HG02884 (cell line): ENCODE measurements around the gene TAGAP.

Experiments used
- ATAC-seq: cut with Tn5 transposase; IDR thresholded peaks from one replicate; pipeline ENCODE4 v1.9.1; 2021; ENCODE audit warnings: mild to moderate bottlenecking, moderate library complexity; ENCODE audit not compliant: unreplicated experiment

TAGAP gene

GRCh38 chr6:159074120-159074684, 29.4 kb upstream of the TAGAP start:
- no peak for ATAC-seq

DNA sequence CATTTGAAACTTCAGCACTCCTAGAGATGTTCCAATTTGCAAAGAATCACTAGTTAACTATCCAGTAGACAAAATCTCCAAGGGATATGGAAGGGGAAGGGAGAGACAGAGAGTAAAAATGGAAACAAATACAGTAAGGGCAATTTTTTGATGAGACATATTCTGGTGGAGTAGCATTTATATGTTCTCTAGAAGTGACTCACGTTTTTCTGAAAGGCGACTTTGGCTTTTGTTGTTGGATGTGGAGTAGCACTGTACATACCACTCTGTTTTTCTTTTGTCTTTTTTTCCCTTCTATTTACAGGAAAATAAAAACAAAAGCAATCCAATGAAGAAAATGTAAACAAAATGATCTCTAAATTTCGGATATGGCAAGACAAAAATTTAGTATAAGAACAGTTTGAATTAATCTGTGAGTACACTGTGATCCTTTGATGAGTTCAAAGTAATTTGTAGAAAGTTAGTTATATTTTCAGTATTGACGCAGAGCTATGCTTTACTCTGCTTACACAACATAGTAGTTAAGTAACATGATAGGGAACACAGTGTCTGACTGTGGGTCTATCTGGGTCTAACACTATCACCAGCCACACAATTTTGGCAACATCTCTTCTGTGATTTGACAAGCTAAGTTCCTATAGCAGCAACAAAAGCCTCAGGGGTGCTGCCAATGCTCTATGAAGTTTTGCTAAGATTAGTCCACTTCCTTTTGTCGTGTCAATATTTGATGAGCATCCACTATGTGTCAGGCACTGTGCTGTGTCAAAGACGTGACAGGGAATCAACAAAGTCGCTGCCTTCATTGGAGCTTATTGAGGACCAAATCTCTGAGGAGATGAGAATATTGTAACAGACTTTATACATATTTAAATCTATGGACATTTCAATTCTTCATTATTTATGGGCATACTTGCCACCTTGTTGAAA, 27.3 kb upstream of the TAGAP start:
- ATAC-seq, result no peak

- no peak for ATAC-seq
Measured at GRCh38 chr6:159068904-159069578, 24.2 kb upstream of the TAGAP start.

DNA sequence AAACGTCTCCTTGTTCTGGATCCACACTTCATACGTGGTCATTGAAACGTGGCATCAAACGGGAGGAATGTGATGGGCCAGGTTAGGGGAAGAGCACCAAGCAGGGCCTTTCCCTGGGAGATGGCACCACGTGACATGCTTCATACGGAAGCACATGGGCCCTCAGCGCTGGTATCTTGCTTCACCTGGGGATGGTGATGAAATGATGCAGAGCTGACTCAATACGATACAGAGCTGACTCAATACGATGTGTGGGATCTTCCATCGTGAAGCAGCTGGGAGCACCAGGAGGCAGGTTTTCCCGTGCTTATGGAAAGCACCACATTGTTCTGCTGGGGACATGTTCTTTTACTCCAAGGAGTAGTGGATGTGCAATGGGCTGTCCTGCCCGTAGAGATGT, 22.5 kb upstream of the TAGAP start:
- no peak for ATAC-seq

- ATAC-seq, result no peak
Measured at GRCh38 chr6:159066483-159066882, 21.7 kb upstream of the TAGAP start.

DNA sequence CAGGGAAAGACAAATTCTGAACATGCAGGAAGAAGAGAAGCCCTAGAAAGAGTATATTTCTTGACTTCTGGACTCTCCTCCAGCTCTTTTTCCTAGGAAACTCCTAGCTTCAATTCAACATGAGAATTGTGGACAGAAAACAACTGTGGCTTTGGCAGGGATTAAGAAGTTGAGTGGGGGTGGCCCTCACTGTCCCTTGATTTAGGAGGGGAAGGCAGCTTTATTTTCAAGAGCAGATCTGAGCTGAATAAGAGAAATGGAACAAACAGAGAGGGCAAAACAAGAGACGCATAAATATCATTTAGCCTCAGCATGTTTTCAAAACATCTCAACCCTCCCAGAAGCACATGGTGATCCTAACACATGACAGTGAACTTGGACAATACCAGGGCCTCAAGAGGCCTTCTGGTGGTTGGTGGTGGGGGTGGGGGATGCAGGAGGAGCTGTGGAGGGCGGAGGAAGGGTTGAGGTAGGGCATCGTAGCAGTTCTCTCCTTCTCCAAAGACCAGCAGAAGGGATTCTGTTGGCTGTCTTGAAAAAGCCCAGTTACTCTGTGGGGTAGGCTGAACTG, 21.1 kb upstream of the TAGAP start:
- ATAC-seq, result no peak

- no peak for ATAC-seq
Measured at GRCh38 chr6:159065091-159065490, 20.3 kb upstream of the TAGAP start.

- ATAC-seq, result no peak
Measured at GRCh38 chr6:159064477-159064876, 19.7 kb upstream of the TAGAP start.

DNA sequence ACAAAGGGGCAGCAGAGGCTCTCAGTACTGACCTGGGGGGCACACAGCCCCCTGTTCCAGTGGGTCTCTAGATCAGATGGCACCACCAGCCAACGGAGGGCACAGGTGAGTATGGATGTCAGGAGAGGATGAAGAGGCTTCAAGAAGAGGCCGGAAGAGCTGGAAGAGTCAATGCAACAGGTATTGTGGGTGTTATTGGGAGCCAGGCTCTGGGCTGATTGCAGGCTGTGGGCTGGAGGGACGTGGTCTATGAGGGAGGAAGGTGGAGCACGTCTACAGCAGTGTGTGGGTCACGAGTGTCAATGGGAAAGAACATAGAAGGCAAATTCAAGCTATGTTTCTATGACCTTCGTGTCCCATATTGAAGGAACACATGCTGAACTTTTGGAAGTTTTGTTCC, 18.8 kb upstream of the TAGAP start:
- ATAC-seq, result no peak

DNA sequence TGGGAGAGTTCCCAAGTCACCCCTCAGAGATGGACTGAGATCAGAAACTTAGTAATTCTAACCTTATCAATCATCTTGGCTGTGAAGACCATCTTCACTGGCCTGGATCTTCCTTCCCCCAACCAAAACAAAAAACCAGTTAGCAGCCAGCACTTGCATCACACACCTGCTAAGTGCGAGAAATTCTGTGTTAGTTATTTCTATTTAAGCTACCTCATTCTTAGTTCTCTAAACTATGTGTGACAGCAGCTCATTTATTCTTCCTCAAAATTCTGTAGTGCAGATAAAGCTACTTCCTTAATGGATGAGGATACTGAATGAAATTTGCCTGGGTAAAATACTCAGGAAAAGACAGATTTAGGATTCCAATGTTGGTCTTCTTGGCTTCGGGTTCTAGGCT, 18.2 kb upstream of the TAGAP start:
- ATAC-seq, result no peak

GRCh38 chr6:159062564-159062945, 17.8 kb upstream of the TAGAP start:
- no peak for ATAC-seq

DNA sequence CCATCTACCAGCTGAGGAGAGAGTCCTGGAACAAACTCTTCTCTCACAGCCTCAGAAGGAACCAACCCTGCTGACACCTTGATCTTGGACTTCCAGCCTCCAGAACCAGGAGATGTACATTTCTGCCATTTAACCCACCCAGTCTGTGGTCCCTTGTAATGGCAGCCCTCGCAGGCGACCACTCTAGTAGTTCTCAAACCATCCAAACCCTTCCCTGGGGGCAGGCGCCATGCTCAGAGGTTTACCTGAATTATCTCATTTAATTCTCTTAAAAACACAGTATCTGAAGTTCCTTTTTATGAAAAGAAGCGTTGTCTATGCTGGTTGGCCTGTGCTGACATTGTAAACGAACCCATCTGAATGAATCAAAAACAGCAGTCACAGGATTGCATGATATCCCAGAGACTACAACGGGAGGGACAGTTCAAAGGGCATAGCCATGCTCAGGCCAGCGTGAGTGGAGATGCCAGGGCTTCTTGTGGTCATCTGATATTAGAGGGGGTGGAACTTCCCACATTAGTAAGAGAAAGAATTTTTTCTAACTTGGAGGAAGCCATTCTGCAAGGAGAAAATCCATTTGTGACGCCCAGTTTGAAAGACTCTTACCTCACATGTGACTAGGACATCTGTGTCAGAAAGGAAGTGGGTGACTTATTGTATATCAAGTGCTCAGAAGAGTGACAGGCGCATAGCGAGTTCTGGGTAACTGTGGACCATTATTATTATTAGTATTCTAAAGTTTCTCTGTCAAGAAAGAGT, 17.2 kb upstream of the TAGAP start:
- ATAC-seq, result no peak

- no peak for ATAC-seq
Measured at GRCh38 chr6:159061146-159061545, 16.4 kb upstream of the TAGAP start.

DNA sequence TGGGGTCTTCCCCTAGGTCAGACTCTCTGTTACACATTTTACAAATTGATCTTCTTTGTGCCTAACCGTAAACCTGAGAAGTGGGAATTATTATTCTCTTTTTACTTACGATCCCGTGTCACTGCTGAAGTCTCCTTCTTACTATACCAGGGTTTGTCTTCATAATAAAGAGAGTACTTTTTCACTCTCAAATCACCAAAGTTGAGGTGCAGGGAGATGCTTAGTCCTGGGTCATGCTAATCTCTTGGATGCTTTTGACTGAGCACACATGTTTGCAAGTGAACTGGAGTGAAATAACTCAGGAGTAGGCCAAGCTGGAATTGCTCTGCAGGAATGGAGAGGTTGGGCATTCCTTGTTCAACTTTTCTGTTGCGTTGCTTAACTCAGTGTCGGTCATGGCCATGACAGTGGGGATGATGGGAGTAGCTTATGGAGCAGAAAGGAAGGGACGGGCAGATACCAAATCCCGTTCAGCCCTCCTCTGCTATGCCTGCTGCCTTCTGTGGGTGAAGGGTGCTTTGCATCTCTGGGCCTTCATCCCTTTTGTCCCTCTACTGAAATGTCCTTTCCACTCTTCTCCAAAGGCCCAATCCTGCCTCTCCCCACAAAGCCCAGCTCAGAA, 15.2 kb upstream of the TAGAP start:
- ATAC-seq, result no peak

GRCh38 chr6:159059141-159059540, 14.3 kb upstream of the TAGAP start:
- ATAC-seq, result no peak

DNA sequence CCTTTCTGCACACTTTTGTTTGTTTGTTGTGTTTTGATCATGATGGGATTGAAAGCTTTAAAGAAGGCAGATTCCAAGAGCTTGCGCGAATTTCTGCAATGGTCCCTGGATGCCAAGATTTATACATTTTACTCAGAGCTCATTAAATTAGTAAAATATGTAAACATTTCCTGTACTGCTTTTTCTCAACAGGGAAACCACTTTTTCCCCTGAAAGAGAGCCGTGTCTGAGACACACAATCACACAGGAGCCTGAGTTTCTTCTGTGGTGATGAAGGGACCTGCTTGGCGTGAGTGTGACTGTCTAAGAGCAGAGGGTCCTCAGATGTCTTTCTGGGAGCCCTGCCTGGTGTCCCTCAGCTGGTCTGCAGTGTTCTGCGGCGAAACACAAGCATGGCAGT, 12.1 kb upstream of the TAGAP start:
- no peak for ATAC-seq

GRCh38 chr6:159056432-159056831, 11.6 kb upstream of the TAGAP start:
- ATAC-seq, result no peak

DNA sequence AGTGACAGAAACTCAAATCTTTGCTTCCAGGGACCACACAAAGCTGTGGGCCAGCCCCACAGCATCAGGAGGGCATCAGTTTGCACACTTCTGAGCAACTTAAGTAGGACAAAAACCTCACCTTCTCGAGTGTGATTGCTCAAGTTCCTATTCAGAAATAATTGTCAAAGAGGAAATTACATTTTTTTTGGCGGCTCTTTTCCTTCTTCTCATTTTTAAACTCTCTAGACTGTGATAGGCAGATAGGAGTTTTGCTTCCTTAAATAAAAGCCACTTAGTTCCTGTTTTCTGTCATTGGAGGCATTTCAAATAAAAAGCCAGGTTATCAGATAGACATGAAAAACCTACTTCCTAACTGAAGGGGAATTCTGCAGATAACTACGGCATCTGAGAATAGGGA, 11.2 kb upstream of the TAGAP start:
- ATAC-seq, result no peak

DNA sequence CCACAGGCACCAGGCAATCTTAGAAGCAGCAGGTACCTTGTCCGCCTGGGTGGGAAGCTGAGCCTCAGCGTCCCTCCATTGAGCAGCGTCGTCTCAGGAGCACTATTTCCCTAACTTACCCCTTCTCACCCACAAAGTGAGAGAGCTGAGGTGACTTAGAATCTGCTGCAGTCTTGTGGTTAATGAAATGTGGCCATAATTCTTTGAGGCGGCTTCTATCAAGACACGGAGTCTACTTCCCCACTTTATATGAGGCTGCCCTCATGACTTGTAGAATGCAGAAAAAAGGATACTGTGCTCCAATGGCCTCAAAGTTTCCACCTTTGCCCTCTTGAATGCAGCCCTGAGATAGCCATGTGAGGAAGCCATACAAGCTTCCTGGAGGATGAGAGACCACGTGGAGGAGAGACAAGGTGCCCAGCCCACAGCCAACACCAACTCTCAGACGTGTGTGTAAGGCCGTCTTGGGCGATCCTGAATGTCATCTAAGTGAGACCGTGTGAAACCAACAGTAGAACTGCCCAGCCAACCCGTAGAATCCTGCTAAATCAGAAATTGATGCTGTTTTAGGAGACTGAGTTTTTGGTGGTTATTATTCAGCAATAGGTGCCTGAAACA, 9.1 kb upstream of the TAGAP start:
- ATAC-seq, result no peak

DNA sequence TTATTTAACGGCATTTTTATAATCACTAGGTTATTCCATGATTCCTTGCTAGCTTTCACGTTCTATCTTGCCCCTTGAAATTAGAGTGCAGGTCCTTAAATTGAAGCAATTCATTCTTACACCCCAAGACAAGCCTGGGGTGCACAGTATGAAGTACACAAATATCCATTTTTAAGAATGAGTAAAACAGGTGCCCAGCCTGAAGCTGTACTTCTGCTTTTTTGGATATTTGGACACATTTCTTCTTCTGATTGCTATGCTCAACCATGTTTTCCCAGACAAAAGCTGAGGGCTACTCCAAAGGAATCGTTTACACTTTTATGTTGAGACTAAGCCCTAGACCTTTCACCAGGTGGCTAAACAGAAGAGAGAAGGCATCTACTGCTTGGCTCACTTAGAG, 7.9 kb upstream of the TAGAP start:
- no peak for ATAC-seq
